ENCODE measurements around the gene GJA4.

Gene GJA4

GRCh38 chr1:34792868-34793727 lies at the start of gene GJA4:
GJA4 (plus strand) TSS chr1:34792999; CDS start chr1:34794214, 1,215 bp downstream.
- Histone ChIP-seq H3K4me3 (ENCODE audit: low read length) (no peak within 1 kb of the TSS), H3K4me1 (ENCODE audit: control insufficient read depth, insufficient read depth, low read length) (no peaks in the 10 kb centered on the region), H3K36me3 (ENCODE audit: control insufficient read depth, insufficient read depth, low read length) (no peaks in the 10 kb centered on the region), H3K27me3 (ENCODE audit: control insufficient read depth, insufficient read depth, low read length) (peaks cover 28% of the 10 kb centered on the region), H3K9me3 (ENCODE audit: control insufficient read depth, low read length) (no peaks in the 10 kb centered on the region), H3K9ac (ENCODE audit: low read length) (peak within 1 kb of the TSS; percentile 26)

DNA sequence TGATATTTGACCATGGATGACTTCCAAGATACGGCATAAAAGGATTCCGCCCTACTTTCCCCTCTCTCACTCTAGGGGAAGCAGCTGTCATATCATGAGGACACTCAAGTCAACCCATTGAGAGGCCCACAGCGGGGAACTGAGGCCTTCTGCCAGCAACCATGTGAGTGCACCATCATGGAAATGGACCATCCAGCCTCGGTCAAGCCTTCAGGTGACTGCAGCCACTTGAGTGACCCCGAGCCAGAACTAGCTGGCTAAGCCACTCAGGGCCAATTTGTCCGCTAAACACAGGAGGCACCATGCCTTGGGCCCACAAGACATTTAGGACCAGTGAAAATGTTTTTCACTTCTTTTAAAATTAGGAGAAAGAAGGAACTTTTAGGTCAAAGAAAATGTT lies 49.0 kb upstream of the GJA4 start:
- no peaks in the 10 kb centered on the region for H3K36me3 ChIP-seq (ENCODE audit: control insufficient read depth, insufficient read depth, low read length)
- peaks cover 9% of the 10 kb centered on the region for H3K4me1 ChIP-seq (ENCODE audit: control insufficient read depth, insufficient read depth, low read length)
- H3K4me3 ChIP-seq (ENCODE audit: low read length), result no peak overlapping the region
- H3K9me3 ChIP-seq (ENCODE audit: control insufficient read depth, low read length), result no peaks in the 10 kb centered on the region
- H3K9ac ChIP-seq (ENCODE audit: low read length), result no peak overlapping the region
- H3K27me3 ChIP-seq (ENCODE audit: control insufficient read depth, insufficient read depth, low read length), result peaks cover 15% of the 10 kb centered on the region

GRCh38 chr1:34744851-34745250 lies 47.9 kb upstream of the GJA4 start:
- H3K4me3 ChIP-seq (ENCODE audit: low read length), result no peak overlapping the region
- peaks cover 15% of the 10 kb centered on the region for H3K27me3 ChIP-seq (ENCODE audit: control insufficient read depth, insufficient read depth, low read length)
- H3K9ac ChIP-seq (ENCODE audit: low read length), result no peak overlapping the region
- no peaks in the 10 kb centered on the region for H3K9me3 ChIP-seq (ENCODE audit: control insufficient read depth, low read length)
- no peaks in the 10 kb centered on the region for H3K36me3 ChIP-seq (ENCODE audit: control insufficient read depth, insufficient read depth, low read length)
- peaks cover 9% of the 10 kb centered on the region for H3K4me1 ChIP-seq (ENCODE audit: control insufficient read depth, insufficient read depth, low read length)

GRCh38 chr1:34745666-34746065 lies 47.1 kb upstream of the GJA4 start:
- Histone ChIP-seq H3K4me3 (ENCODE audit: low read length) (no peak overlapping the region), H3K27me3 (ENCODE audit: control insufficient read depth, insufficient read depth, low read length) (peaks cover 15% of the 10 kb centered on the region), H3K9ac (ENCODE audit: low read length) (no peak overlapping the region), H3K9me3 (ENCODE audit: control insufficient read depth, low read length) (no peaks in the 10 kb centered on the region), H3K4me1 (ENCODE audit: control insufficient read depth, insufficient read depth, low read length) (peaks cover 9% of the 10 kb centered on the region), H3K36me3 (ENCODE audit: control insufficient read depth, insufficient read depth, low read length) (no peaks in the 10 kb centered on the region)

- no peaks in the 10 kb centered on the region for H3K36me3 ChIP-seq (ENCODE audit: control insufficient read depth, insufficient read depth, low read length)
- peaks cover 15% of the 10 kb centered on the region for H3K27me3 ChIP-seq (ENCODE audit: control insufficient read depth, insufficient read depth, low read length)
- H3K4me3 ChIP-seq (ENCODE audit: low read length), result no peak overlapping the region
- H3K9ac ChIP-seq (ENCODE audit: low read length), result no peak overlapping the region
- H3K9me3 ChIP-seq (ENCODE audit: control insufficient read depth, low read length), result no peaks in the 10 kb centered on the region
- H3K4me1 ChIP-seq (ENCODE audit: control insufficient read depth, insufficient read depth, low read length), result peaks cover 9% of the 10 kb centered on the region
These were observed 46.7 kb upstream of the GJA4 start for GRCh38 chr1:34746101-34746500.

- peaks cover 13% of the 10 kb centered on the region for H3K27me3 ChIP-seq (ENCODE audit: control insufficient read depth, insufficient read depth, low read length)
These were observed 45.8 kb upstream of the GJA4 start for GRCh38 chr1:34746785-34747637.

DNA sequence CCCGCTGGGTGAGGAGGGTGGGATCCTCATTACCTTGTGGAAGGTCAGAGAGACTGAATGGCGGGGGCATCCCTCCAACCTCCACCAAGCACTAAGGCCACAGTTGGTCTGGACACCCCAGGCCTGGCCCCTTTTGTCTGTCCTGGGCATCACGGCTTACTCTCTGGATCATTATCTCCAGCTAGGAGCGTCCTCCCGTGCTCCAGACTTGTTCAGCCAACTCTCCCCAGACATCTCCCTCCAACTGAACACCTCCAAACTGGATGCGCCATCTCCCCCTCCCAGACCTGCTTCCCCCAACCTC lies 45.2 kb upstream of the GJA4 start:
- Histone ChIP-seq H3K36me3 (ENCODE audit: control insufficient read depth, insufficient read depth, low read length) (no peaks in the 10 kb centered on the region), H3K4me1 (ENCODE audit: control insufficient read depth, insufficient read depth, low read length) (peaks cover 5% of the 10 kb centered on the region), H3K9ac (ENCODE audit: low read length) (no peak overlapping the region), H3K4me3 (ENCODE audit: low read length) (no peak overlapping the region), H3K27me3 (ENCODE audit: control insufficient read depth, insufficient read depth, low read length) (peaks cover 8% of the 10 kb centered on the region), H3K9me3 (ENCODE audit: control insufficient read depth, low read length) (no peaks in the 10 kb centered on the region)

More at GRCh38 chr1:34746785-34747637, 45.8 kb upstream of the GJA4 start:
- H3K4me1 ChIP-seq (ENCODE audit: control insufficient read depth, insufficient read depth, low read length), result peaks cover 9% of the 10 kb centered on the region
- H3K9me3 ChIP-seq (ENCODE audit: control insufficient read depth, low read length), result no peaks in the 10 kb centered on the region
- H3K36me3 ChIP-seq (ENCODE audit: control insufficient read depth, insufficient read depth, low read length), result no peaks in the 10 kb centered on the region
- H3K4me3 ChIP-seq (ENCODE audit: low read length), result no peak overlapping the region
- H3K9ac ChIP-seq (ENCODE audit: low read length), result no peak overlapping the region

DNA sequence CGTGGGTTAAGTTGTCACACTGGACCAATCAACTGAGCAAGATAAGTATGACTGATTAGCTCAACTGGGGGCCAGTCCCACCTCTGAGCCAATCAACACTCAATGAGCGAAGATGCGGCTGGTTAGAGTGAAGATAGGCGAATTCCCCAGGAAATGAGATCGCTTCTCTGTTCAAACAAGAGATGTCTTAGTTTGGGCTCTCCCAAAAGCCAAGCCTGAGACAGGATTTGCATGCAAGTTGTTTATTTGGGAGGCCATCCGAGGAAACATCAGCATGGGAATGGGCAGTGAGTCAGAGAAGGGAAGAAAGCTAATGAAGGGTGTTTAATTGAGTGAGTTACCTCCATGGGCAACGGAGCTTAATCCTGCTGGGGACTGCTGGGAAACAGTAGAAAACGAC lies 42.8 kb upstream of the GJA4 start:
- Histone ChIP-seq H3K27me3 (ENCODE audit: control insufficient read depth, insufficient read depth, low read length) (peaks cover 8% of the 10 kb centered on the region), H3K4me1 (ENCODE audit: control insufficient read depth, insufficient read depth, low read length) (no peaks in the 10 kb centered on the region), H3K36me3 (ENCODE audit: control insufficient read depth, insufficient read depth, low read length) (no peaks in the 10 kb centered on the region), H3K4me3 (ENCODE audit: low read length) (no peak overlapping the region), H3K9ac (ENCODE audit: low read length) (no peak overlapping the region), H3K9me3 (ENCODE audit: control insufficient read depth, low read length) (no peaks in the 10 kb centered on the region)

DNA sequence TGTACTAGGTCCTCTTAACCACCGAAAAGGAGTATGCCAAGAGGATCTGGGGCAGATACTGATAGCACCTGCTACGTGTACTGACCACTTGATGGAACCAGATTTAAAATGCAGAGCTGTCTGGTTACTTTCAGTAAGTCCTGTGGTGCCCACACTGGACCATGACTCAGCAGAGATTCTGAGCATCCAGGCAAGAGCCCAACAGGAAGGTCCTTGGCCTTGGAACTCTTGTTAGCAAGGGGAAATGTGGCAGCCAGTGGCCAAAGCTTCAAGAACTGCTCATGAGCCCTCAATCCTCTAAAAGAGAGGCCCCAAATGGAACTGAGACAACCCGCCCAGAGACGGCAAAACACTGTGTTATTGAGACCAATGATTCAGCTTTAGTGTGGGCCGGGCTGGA lies 42.2 kb upstream of the GJA4 start:
- peaks cover 8% of the 10 kb centered on the region for H3K27me3 ChIP-seq (ENCODE audit: control insufficient read depth, insufficient read depth, low read length)
- no peaks in the 10 kb centered on the region for H3K9me3 ChIP-seq (ENCODE audit: control insufficient read depth, low read length)
- no peaks in the 10 kb centered on the region for H3K36me3 ChIP-seq (ENCODE audit: control insufficient read depth, insufficient read depth, low read length)
- no peaks in the 10 kb centered on the region for H3K4me1 ChIP-seq (ENCODE audit: control insufficient read depth, insufficient read depth, low read length)
- no peak overlapping the region for H3K9ac ChIP-seq (ENCODE audit: low read length)
- H3K4me3 ChIP-seq (ENCODE audit: low read length), result no peak overlapping the region

DNA sequence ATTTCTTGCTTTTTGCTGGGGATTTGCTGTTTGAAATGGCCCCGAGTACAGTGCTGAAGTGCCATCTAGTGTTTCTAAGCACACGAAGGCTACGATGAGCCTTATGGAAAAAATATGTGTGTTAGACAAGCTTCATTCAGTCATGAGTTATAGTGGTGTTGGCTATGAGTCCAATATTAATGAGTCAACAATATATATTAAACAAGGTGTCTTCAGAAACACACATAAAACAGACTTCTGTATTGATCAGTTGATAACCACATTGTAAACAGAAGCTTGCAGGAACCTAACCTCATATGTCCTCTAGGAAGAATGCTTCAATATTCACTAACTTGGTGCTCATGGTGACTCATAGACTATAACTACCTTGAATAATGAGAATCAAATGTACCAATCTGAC lies 39.6 kb upstream of the GJA4 start:
- H3K4me1 ChIP-seq (ENCODE audit: control insufficient read depth, insufficient read depth, low read length), result no peaks in the 10 kb centered on the region
- H3K27me3 ChIP-seq (ENCODE audit: control insufficient read depth, insufficient read depth, low read length), result peaks cover 1% of the 10 kb centered on the region
- H3K36me3 ChIP-seq (ENCODE audit: control insufficient read depth, insufficient read depth, low read length), result no peaks in the 10 kb centered on the region
- no peak overlapping the region for H3K4me3 ChIP-seq (ENCODE audit: low read length)
- no peaks in the 10 kb centered on the region for H3K9me3 ChIP-seq (ENCODE audit: control insufficient read depth, low read length)
- no peak overlapping the region for H3K9ac ChIP-seq (ENCODE audit: low read length)

DNA sequence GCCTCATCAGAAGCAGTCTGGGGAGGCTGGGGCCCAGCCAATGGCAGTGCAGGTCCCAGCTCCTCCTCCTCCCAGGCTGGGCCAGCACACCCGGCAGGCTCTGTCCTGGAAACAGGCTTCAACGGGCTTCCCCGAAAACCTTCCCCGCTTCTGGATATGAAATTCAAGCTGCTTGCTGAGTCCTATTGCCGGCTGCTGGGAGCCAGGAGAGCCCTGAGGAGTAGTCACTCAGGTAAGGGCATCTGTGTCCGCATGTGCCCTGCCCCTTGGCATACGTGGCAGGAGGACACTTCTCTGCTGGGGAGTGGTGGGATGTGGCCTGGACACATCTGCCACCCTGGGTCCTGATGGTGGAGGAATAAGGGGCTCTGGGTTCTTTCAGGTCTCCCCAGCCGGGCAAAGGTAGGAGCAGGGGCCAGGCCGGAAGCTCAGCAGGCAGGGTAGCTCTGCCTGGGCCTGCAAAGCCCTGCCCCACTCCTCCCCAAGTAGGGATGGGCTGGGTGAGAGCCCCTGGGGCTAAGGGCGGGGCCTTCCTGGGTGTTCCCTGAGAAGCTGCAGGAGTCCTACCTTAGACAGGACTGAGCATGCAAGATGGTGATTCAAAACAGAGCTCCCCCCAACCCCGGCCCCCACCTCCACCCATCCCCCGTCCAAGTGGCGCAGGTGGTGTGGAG lies 37.7 kb upstream of the GJA4 start, which contains the start of gene GJB5:
Gene GJB5 (plus strand): TSS at position 84 of the 674 bp plus-strand sequence. CDS start 2,284 bp downstream, outside the sequence.
- Histone ChIP-seq H3K4me3 (ENCODE audit: low read length) (no peak within 1 kb of the TSS), H3K9ac (ENCODE audit: low read length) (no peak within 1 kb of the TSS), H3K9me3 (ENCODE audit: control insufficient read depth, low read length) (no peaks in the 10 kb centered on the region), H3K4me1 (ENCODE audit: control insufficient read depth, insufficient read depth, low read length) (peaks cover 9% of the 10 kb centered on the region), H3K27me3 (ENCODE audit: control insufficient read depth, insufficient read depth, low read length) (no peaks in the 10 kb centered on the region), H3K36me3 (ENCODE audit: control insufficient read depth, insufficient read depth, low read length) (no peaks in the 10 kb centered on the region)

DNA sequence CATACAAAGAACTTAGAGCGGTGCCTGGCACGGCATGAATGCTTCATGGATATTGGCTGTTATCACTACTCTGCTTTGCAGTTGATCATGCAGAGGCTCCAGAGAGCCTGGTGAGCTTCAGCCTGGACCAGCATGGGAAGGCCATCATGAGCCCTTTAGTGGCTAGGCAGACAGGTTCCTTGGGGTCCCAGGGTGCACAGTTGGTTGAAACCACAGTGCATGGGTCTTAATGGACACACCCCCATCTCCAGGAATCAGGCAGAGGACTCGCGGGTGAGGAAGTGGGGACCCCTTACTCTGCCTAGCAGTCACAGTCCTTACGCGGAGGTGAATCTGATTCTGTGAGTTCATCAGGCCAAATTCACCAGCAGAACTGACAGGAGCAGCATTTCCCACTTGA lies 36.8 kb upstream of the GJA4 start:
- no peaks in the 10 kb centered on the region for H3K27me3 ChIP-seq (ENCODE audit: control insufficient read depth, insufficient read depth, low read length)
- no peaks in the 10 kb centered on the region for H3K36me3 ChIP-seq (ENCODE audit: control insufficient read depth, insufficient read depth, low read length)
- H3K4me3 ChIP-seq (ENCODE audit: low read length), result no peak overlapping the region
- H3K9me3 ChIP-seq (ENCODE audit: control insufficient read depth, low read length), result no peaks in the 10 kb centered on the region
- H3K9ac ChIP-seq (ENCODE audit: low read length), result no peak overlapping the region
- H3K4me1 ChIP-seq (ENCODE audit: control insufficient read depth, insufficient read depth, low read length), result peaks cover 9% of the 10 kb centered on the region

Data from mucosa of stomach (tissue), 1 donor.